Stimulated activated CD4-positive, alpha-beta T cell treated with anti-CD3 and anti-CD28 coated beads, Interleukin-2, amount 100 ng/mL, for 48 hours (primary cell): ENCODE results near the gene MGMT.

Experiments
- DNase-seq, 2 donors: peaks; one replicate each; pipeline ENCODE4 v3.0.0-alpha.2; 2020

The MGMT gene

DNA sequence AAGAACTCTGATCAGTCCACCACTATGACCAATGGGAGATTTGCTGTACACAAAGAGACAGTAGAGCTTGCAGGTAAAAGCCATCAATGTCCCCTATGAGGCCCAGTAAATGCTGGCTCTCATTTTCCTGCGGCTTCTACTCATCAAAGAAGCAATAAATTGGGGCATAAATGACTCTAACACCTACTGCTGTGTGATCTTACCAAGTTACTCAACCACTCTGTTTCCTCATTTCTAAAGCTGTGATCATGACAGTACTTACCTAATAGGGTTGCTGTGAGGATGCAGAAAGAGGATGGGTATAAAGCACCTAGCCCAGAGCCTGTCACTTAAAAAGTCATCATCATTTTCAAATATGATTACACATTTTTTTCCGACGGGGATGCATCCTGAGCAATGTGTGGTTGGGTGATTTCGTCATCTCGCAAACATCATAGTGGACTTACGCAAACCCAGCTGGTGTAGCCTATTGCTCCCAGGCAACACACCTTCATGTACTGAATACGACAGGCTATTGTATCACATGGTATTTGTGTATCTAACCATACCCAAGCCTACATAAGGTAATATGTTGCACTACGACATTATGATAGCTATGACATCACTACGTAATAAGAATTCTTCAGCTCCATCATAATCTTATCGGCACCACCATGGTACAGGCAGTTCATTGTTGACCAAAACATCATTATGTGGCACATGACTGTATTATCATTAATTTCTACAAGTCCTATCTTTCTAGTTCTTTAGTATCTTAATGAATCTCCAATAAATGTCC lies 7.1 kb upstream of the MGMT start:
- DNase-seq, result no peak

- no peak for DNase-seq
These were observed 4.7 kb upstream of the MGMT start for GRCh38 chr10:129462257-129462795.

DNA sequence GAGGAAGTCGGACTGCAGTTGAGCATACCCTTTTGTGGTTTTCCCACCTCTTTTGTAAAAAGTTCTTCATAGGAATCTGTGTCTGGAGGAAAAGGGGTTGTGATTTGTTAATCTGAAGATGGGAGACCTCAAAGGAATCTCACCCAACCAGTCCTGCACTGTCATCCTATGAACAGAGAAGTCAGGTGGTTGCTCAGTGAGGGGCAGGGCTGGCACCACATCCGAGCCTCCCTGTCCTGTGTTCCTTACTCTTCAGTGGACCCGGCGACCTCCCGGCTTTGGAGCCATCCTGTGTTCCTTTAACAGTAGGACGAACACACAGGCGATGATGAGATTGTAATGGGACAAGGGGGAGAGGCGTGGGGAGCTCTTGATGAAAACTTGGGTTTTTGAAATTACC lies 2.8 kb upstream of the MGMT start:
- no peak for DNase-seq

DNA sequence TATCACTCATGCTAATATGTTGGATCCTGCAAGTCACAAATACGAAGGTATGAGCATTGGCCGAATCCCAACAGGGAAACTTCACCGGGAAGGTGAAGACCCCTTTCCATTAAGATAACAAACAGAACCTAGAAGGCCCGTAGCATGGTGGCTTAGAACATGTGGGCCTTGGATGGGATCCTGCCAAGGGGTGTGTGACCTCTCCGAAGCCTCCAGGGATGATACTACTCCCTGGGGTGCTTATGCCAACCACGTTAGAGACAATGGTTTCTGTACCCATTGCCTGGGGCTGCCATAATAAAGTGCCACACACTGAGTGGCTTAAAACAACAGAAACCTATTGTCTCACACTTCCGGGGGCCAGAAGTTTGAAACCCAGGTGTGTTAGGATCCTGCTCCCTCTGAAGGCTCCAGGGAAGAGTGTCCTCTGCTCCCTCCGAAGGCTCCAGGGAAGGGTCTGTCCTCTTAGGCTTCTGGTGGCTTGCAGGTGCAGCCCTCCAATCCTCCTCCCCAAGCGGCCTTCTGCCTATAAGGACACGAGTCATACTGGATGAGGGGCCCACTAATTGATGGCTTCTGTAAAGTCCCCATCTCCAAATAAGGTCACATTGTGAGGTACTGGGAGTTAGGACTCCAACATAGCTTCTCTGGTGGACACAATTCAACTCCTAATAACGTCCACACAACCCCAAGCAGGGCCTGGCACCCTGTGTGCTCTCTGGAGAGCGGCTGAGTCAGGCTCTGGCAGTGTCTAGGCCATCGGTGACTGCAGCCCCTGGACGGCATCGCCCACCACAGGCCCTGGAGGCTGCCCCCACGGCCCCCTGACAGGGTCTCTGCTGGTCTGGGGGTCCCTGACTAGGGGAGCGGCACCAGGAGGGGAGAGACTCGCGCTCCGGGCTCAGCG lies 992 bp upstream of the MGMT start:
- no peak for DNase-seq

- DNase-seq, result peak in 1 of 2 donors; percentile 3
These were observed 471 bp downstream of the MGMT start for GRCh38 chr10:129467359-129468064.

DNA sequence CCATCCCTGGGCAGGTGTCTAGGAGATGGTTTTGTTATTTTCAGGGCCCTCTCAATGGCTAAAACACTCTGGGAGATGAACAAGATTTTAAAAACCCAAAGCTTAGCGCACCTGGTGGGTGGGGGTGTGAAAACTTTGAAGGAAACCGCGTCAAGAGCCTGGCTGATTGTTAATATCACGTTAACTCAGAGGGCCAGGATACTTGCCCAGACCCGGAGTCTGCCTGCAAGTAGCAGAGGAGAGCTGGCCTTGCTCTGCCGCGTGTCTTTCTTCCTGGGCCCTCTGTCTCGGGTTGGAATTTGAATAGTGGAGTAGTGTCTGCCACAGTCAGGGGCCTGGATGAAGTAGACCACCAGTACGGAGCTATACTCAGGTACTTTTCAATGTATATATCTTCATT lies 1.1 kb downstream of the MGMT start:
- DNase-seq, result no peak

- no peak for DNase-seq
These were observed 3.2 kb downstream of the MGMT start for GRCh38 chr10:129470103-129470851.

DNA sequence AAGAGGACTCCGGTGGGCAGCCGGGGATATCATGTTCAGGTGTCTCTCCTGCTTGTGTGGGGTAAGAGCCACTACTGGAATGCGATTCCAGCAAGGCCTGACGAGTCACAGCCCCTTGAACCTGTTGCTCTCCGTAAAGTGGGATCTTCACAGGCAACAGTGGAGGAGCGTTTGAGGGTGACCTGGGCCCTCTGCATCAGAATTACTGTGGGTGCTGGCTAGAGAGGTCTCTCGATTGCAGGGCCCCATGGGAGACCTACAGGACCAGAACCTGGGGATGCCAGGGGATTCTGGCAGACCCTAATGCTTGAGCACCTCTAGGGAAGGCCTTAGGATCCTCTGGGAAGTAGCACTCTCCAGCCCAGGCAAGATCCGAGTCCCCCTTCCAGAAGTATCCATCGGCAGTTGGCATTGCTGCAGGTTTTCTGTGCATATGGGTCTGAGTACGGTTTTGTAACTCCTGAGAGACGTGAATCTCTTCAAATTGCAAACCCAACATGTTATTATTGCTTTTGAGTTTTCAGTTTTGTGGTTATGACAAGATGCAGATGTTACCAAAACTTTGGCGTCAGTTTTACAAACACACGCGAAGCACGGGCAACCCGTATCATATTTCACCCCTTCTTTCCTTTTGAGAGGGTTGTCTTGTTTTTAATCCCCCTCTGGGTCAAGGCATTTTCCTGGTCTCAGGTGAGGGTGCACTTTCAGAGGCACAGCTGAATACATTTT lies 4.6 kb downstream of the MGMT start:
- no peak for DNase-seq

DNA sequence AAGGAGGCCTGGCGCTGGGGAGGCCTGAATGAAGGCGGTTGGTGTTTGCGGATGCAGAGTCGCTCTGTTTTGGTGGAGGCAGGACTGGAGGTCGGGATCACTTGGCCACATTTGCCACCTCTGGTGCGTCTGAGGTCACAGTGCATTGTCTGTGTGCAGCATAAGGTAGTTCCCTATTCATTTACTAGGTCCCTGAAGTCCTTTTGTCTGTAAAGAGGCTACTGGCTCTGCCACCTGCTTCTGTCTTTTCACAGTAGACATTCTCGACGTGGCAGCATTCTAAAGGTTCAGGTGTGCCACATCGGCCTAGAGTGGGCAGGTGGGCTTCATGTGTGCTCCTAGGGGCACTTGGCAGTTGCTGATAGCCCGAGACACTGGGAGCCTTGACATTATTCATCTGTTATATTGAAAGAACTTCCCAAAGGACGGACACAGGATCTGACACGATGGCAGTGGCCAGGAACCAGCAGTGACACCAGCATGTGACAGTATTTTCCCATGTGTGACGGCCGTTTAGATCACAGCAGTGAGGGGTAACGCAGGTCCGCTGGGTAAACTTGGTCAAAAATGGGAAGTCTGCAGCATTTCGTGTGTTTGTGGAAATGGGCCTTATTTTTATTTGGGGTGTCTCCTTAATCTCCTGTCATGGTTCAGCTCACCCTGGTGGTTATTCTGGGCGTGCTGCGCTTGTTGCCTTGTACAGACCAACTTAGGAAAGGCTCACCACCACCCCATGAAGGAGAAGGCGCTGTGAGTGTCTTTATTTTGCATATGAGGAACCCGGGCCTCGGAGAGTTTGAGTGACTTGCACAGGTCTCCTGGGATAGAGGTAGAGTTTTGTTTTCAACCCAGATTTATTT lies 5.9 kb downstream of the MGMT start:
- no peak for DNase-seq

DNA sequence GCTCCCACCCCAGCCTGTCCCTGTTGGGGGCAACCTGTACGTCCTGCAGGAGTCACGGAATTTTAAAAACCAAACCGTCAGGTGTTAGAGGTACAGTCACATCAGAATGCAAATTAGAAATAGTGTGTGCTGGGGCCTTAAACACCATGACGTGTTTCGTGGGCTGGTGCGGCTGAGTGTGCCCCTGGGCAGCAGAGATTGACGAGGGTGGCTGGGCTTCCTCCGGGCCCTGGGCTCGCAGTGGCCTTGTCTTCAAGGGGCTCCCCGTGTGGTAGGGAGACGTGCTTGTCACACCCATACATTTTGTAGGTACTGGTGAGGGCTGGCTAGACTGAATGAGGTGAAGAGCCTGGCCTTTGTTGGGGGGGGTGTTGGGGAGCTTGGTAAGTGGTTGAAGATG lies 7.6 kb downstream of the MGMT start:
- no peak for DNase-seq

- no peak for DNase-seq
These were observed 9.4 kb downstream of the MGMT start for GRCh38 chr10:129476431-129476830.

DNA sequence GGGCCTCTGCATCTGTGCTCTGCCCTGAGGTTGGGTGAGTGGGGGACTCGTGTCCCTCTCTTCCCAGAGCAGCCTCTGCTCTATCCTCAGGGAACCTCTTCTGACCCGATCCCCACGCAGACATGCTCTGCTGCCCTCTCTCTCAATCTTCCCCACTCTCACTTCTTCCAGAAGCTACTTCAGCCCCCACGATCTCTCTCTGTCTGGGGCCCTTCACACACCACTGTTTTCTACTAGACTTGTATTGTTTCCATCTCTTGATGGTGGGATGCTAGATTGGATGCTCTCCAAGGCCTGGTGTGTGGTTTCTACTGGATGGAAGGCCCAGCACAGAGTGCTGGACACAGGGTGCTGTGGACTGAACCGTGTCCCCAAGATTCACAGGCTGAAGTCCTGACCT lies 10.0 kb downstream of the MGMT start:
- no peak for DNase-seq

- no peak for DNase-seq
These were observed 14.6 kb downstream of the MGMT start for GRCh38 chr10:129481641-129482040.

- DNase-seq, result no peak
These were observed 16.5 kb downstream of the MGMT start for GRCh38 chr10:129483430-129484010.

- no peak for DNase-seq
These were observed 19.8 kb downstream of the MGMT start for GRCh38 chr10:129486805-129487204.

DNA sequence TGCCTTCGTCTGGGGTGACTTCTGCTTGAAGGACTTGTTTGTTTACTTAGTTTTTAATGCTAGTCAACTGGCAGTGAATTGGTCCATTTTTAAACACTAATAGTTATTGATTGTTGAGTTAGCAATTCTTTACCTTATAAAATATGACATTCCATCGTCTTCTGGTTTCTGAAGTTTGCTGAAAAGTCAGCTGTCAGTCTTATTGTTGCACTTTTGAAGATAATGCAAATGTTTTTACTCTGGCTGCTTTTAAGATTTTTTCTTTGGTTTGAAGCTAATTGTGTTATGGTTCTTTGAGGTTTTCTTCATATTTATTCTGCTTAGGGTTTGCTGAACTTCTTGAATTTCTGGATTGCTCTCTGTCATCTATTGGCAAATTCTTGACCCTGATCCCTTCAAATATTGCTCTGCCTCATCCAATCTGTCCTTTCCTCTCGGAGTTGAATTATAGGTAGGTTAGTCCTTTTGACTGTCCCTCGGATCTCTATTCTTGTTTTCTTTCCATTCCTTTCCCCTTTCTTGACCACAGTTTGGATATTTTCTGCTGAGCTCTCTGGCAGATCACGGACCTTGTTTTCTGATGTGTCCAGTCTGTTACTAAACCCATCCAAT lies 24.2 kb downstream of the MGMT start:
- no peak for DNase-seq

DNA sequence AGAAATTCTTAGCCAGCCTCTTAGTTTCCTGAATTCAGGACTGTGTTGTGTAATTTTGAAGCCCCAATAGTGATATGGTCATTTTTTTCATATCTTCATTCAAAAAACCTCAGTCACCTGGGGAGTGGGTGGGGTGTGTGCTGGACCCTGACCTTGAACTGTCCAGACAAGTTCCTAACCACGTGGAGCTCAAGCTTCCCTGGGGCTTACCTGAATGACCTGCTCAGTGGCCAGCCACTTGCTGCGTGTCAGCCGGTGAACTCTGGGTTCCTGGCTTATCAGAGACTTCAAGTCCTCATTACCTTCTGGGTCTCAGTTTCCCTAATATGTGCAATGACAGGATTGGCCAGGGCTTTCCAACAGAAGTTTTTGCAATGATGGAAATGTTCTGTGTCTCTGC lies 27.1 kb downstream of the MGMT start:
- DNase-seq, result no peak

GRCh38 chr10:129494740-129495139 lies 27.7 kb downstream of the MGMT start:
- DNase-seq, result no peak

DNA sequence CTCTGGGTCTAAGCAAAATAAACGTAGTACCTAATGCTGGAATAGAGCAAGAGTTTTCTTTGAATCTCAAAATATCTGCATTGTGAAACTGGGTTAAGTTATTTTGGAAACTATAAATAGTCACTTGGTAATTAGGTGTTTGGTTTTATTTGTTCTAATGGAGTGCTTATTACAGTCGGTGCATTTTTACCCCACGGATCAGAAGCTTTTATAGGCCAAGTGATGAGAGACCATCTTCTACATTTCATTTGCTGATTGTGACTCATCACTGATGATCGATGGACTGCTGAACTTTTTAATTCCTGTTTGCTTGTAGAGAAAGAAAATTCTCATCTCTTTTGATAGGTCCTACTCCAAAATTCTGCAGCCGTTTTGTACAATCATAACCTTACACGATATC lies 28.2 kb downstream of the MGMT start:
- DNase-seq, result no peak

- DNase-seq, result no peak
These were observed 28.7 kb downstream of the MGMT start for GRCh38 chr10:129495698-129496097.
